Breast epithelium (tissue), 4 donors: ENCODE data around the gene TIPRL. TPM values are rescaled to one million over a fixed set of nuclear protein-coding genes. Genes with fewer than 3 reads are reported as not detected.

ENCODE experiments used
- DNase-seq, 2 donors: peaks; one replicate each; pipeline ENCODE4 v3.0.0-alpha.2; 2019; ENCODE audit warnings: low spot score in 2 of 2
- H3K27ac ChIP-seq, 2 donors: fragments of 200-600 bp; sonication (generic) in 1 of 2; one replicate each; pipeline ENCODE4 v1.5.1; 2016 to 2019; ENCODE audit warnings: mild to moderate bottlenecking in 1 of 2
- H3K27me3 ChIP-seq, 2 donors: fragments of 200-600 bp; sonication (generic) in 1 of 2; one replicate each; pipeline versions ENCODE4 v1.5.1 to v1.6.0; 2017 to 2019; ENCODE audit warnings: control low read depth in 1 of 2, mild to moderate bottlenecking in 1 of 2
- H3K36me3 ChIP-seq: fragments of 200-600 bp; one replicate; pipeline ENCODE4 v1.5.1; 2019
- H3K4me1 ChIP-seq, 2 donors: fragments of 200-600 bp; sonication (generic); one replicate each; pipeline ENCODE4 v1.5.1; 2016 to 2019; ENCODE audit warnings: control low read depth in 1 of 2
- H3K4me3 ChIP-seq, 3 donors: fragments of 200-600 bp; sonication (generic); 1 replicate in 2 of 3; 2 replicates in 1 of 3; pipeline ENCODE4 v1.5.1; 2016 to 2019; ENCODE audit warnings: mild to moderate bottlenecking in 3 of 3, moderate library complexity in 2 of 3
- H3K9me3 ChIP-seq, 2 donors: fragments of 200-600 bp; sonication (generic) in 1 of 2; one replicate each; pipeline ENCODE4 v1.5.1; 2016 to 2019; ENCODE audit warnings: control low read depth in 1 of 2
- POLR2A ChIP-seq: fragments of 450-650 bp; IDR thresholded peaks from one replicate; pipeline ENCODE4 v1.6.1; 2016; ENCODE audit warnings: antibody characterized with exemption, mild to moderate bottlenecking, moderate library complexity
- POLR2AphosphoS5 ChIP-seq, 3 donors: sonication (generic); formaldehyde crosslinking; IDR thresholded peaks; one replicate each; pipeline ENCODE4 v1.6.1; 2017; ENCODE audit warnings: antibody characterized with exemption in 3 of 3
- intact Hi-C: fragments of 100-400 bp; cut with DNase I; formaldehyde crosslinking; loops from one replicate; pipeline ENCODE4 v1.15.1; 2023; ENCODE audit warnings: low total_unique reads
- total RNA-seq, 3 donors: library from RNA; depleted of rRNA; stranded (reverse); fragments of >200 nt; gene quantifications; one replicate each; pipeline ENCODE4 v1.1.0, GENCODE V29; 2016
- TF ChIP-seq, protein P1 (sequence below), 3 donors: fragments of 450-650 bp; IDR thresholded peaks; one replicate each; pipeline ENCODE4 v1.5.1; 2016 to 2017; ENCODE audit warnings: antibody characterized with exemption in 3 of 3, mild to moderate bottlenecking in 3 of 3, moderate library complexity in 3 of 3

The TIPRL gene
- total RNA-seq, 3 donors from 2014 or later, result 18.0 to 24.9 (median 18.7) TPM

DNA sequence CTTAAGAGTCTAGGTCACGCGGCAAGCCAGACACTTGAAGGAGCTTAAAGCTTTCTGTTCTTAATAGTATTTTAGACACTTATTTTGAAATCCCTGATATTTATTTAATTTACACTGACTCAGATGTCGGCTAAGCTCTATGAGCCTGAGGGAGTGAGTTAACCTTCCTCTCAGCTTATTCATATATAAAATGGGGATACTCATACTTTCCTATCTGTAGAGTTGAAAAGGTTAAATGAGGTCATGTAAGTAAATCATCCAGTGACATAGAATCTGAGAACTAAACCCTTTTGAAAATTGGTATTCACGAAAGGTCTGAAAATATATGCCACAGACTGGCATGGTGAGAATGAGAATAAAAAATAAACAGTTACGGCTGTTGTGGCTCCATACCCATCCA, 40.6 kb upstream of the TIPRL start:
- no peak for DNase-seq
- H3K4me3 ChIP-seq, result no peak overlapping the region
- TF ChIP-seq, protein P1, sequence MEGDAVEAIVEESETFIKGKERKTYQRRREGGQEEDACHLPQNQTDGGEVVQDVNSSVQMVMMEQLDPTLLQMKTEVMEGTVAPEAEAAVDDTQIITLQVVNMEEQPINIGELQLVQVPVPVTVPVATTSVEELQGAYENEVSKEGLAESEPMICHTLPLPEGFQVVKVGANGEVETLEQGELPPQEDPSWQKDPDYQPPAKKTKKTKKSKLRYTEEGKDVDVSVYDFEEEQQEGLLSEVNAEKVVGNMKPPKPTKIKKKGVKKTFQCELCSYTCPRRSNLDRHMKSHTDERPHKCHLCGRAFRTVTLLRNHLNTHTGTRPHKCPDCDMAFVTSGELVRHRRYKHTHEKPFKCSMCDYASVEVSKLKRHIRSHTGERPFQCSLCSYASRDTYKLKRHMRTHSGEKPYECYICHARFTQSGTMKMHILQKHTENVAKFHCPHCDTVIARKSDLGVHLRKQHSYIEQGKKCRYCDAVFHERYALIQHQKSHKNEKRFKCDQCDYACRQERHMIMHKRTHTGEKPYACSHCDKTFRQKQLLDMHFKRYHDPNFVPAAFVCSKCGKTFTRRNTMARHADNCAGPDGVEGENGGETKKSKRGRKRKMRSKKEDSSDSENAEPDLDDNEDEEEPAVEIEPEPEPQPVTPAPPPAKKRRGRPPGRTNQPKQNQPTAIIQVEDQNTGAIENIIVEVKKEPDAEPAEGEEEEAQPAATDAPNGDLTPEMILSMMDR (IDR thresholded peaks at IDR 0.05), result no peak
- TF ChIP-seq POLR2AphosphoS5 (IDR thresholded peaks at IDR 0.05), result no peak
- no peak for TF ChIP-seq POLR2A
- intact Hi-C loops, result no loop called here
- no peaks in the 10 kb centered on the region for H3K27me3 ChIP-seq
- H3K36me3 ChIP-seq, result no peaks in the 10 kb centered on the region
- no peaks in the 10 kb centered on the region for H3K9me3 ChIP-seq
- no peaks in the 10 kb centered on the region for H3K4me1 ChIP-seq
- no peak overlapping the region for H3K27ac ChIP-seq

DNA sequence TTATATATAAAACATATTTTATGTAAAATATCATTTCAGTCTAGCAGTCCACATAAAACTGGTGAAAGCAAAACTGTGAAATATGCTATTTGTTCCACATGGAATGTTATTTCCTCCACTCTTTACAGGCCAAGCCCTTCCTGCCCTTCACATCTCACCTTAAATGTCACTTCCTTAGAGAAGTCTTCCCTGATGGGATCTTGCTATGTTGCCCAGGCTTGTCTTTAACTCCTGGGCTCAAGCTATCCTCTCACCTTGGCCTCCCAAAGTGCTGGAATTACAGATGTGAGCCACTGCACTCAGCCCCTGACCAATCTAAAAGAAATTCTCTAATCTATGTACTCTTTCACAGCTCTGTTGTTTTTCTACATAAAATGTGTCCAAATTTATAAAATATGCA, 39.7 kb upstream of the TIPRL start:
- intact Hi-C loops, result no loop called here
- no peak overlapping the region for H3K27ac ChIP-seq
- TF ChIP-seq, protein P1 (IDR thresholded peaks at IDR 0.05), result no peak
- TF ChIP-seq POLR2AphosphoS5 (IDR thresholded peaks at IDR 0.05) (no peak), POLR2A (no peak)
- DNase-seq, result no peak
- no peak overlapping the region for H3K4me3 ChIP-seq
- H3K36me3 ChIP-seq, result no peaks in the 10 kb centered on the region
- H3K4me1 ChIP-seq, result no peaks in the 10 kb centered on the region
- no peaks in the 10 kb centered on the region for H3K27me3 ChIP-seq
- no peaks in the 10 kb centered on the region for H3K9me3 ChIP-seq

DNA sequence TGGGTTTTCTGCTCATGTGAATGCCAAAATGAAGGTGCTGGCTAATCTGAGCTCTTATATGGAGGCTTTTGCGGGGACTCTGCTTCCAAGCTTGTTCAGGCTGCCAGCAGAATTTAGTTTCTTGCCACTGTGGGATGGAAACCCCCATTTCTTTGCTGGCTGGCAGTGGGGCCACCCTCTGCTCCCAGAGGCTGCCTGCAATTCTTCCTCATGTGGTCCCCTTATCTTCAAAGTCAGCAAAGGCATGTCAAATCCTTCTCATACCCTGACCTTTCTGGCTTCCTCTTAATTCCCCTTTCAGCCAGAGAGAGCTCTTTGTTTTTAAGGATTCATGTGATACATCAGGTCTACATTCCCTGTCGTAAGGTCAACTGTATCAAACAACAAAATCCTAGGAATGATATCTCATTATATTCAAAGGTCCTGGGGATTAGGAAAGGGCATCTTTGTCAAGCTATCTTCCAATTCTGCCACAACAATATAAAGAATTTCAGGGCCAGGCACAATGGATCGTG, 36.8 kb upstream of the TIPRL start:
- DNase-seq, result no peak
- no peaks in the 10 kb centered on the region for H3K9me3 ChIP-seq
- no peaks in the 10 kb centered on the region for H3K36me3 ChIP-seq
- no peaks in the 10 kb centered on the region for H3K4me1 ChIP-seq
- TF ChIP-seq POLR2AphosphoS5 (IDR thresholded peaks at IDR 0.05) (no peak), POLR2A (no peak)
- TF ChIP-seq, protein P1 (IDR thresholded peaks at IDR 0.05), result no peak
- intact Hi-C loops, result no loop called here
- no peak overlapping the region for H3K4me3 ChIP-seq
- no peak overlapping the region for H3K27ac ChIP-seq
- H3K27me3 ChIP-seq, result no peaks in the 10 kb centered on the region

DNA sequence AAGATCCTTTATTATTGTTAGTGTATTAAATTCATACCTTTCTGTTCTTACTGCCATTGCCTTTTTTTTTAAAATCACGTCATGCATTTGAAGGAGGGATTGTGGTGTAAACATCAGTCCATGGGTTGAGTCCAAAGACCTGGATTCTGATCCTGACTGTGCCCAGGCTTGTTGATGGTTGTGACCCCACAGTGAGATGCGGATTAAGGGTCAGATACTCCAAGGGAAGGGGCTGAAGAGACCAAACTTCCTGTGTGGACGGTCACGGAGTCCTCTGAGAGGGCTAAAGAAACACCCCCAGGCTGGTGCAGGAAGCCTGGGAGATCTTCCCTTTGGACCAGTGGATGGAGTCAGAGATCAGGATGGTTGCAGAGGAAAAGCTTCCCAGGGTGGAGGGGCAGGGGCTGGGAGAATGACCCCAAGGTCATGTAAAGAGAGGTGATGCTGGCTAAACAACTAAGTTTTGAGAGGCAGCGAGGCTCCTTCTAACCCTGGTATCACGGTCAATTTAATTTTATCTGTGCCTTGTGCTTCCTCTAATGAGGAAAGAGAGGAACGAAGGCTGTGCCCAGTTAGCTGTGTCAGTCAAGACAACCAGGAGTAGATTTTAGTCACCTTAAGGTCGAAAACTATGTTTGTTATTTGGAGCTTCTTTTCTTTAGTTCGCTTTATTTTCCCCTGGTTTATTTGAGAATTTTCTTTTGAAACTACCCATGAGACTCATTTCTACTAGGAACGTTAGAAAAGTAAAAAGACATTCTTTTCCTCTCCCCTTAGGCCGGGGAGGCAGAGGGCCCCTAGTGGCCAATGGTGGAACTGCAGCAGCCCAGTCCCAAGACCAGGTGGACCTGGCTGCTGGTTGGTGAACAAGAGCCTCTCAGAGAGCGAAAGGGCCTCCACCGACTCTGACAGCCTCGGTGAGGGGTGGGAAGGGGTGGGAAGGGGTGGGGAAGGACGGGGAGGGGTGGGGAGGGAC, 33.3 kb upstream of the TIPRL start:
- intact Hi-C loops, result no loop called here
- TF ChIP-seq POLR2A, result no peak
- TF ChIP-seq, protein P1 (IDR thresholded peaks at IDR 0.05), result peak; percentile 74 to 94 (median 88)
- TF ChIP-seq POLR2AphosphoS5 (IDR thresholded peaks at IDR 0.05), result no peak
- Histone ChIP-seq H3K36me3 (no peaks in the 10 kb centered on the region), H3K9me3 (no peaks in the 10 kb centered on the region), H3K4me3 (no peak overlapping the region), H3K4me1 (no peaks in the 10 kb centered on the region), H3K27ac (no peak overlapping the region), H3K27me3 (no peaks in the 10 kb centered on the region)
- DNase-seq, result peak; percentile 74 to 87

DNA sequence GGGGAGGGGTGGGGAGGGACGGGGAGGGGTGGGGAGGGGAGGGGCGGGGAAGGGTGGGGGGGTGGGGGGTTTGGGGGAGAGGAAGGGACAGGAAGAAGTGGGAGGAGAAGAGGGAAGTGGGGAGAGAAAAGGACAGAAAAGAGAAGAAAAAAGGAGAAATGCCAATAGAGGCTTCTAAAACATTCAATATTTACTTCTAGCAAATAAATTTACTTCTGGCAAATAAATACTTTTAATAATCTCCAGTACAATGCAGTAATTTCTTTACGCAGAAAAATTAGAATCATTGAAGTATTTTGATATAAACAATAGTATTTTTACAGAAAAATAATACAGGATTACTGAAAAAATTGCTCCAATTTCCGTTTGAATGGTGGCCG, 32.6 kb upstream of the TIPRL start:
- Histone ChIP-seq H3K27me3 (no peaks in the 10 kb centered on the region), H3K27ac (no peak overlapping the region), H3K36me3 (no peaks in the 10 kb centered on the region), H3K9me3 (no peaks in the 10 kb centered on the region), H3K4me3 (no peak overlapping the region), H3K4me1 (no peaks in the 10 kb centered on the region)
- intact Hi-C loops, result no loop called here
- no peak for DNase-seq
- TF ChIP-seq POLR2A, result no peak
